ENCODE results near the gene TMEM161B.
"Not testable (repeated sequence)": the region's sequence is repeated elsewhere in the genome, so short reads cannot be mapped to it uniquely, and the experiment has no call there.

TMEM161B gene

GRCh38 chr5:88268385-88269184 is at the start of gene TMEM161B:
TMEM161B (minus strand) TSS chr5:88268845; CDS start chr5:88268723, 122 bp downstream.
- DNase-seq (ENCODE audit: low read depth) = peak; percentile 93

- DNase-seq (ENCODE audit: low read depth) = no peak
Measured at GRCh38 chr5:88304356-88304755, 35.7 kb upstream of the TMEM161B start.

GRCh38 chr5:88298425-88298824 is 29.8 kb upstream of the TMEM161B start:
- no peak for DNase-seq (ENCODE audit: low read depth)

- DNase-seq (ENCODE audit: low read depth) = no peak
Measured at GRCh38 chr5:88290801-88291200, 22.2 kb upstream of the TMEM161B start.

GRCh38 chr5:88288528-88289197 is 20.0 kb upstream of the TMEM161B start:
- DNase-seq (ENCODE audit: low read depth) = no peak

- DNase-seq (ENCODE audit: low read depth) = no peak
Measured at GRCh38 chr5:88287846-88288527, 19.3 kb upstream of the TMEM161B start.

GRCh38 chr5:88287302-88287701 is 18.7 kb upstream of the TMEM161B start:
- DNase-seq (ENCODE audit: low read depth) = no peak

- no peak for DNase-seq (ENCODE audit: low read depth)
Measured at GRCh38 chr5:88283690-88284089, 15.0 kb upstream of the TMEM161B start.

- DNase-seq (ENCODE audit: low read depth) = no peak
Measured at GRCh38 chr5:88281322-88281721, 12.7 kb upstream of the TMEM161B start.

GRCh38 chr5:88279584-88279983 is 10.9 kb upstream of the TMEM161B start:
- no peak for DNase-seq (ENCODE audit: low read depth)

- DNase-seq (ENCODE audit: low read depth) = no peak
Measured at GRCh38 chr5:88276378-88276777, 7.7 kb upstream of the TMEM161B start.

- no peak for DNase-seq (ENCODE audit: low read depth)
Measured at GRCh38 chr5:88275581-88275980, 6.9 kb upstream of the TMEM161B start.

- no peak for DNase-seq (ENCODE audit: low read depth)
Measured at GRCh38 chr5:88269222-88269771, 652 bp upstream of the TMEM161B start.

GRCh38 chr5:88264565-88264964 is 4.1 kb downstream of the TMEM161B start:
- not testable (repeated sequence) for DNase-seq (ENCODE audit: low read depth)

- DNase-seq (ENCODE audit: low read depth) = no peak
Measured at GRCh38 chr5:88263349-88263748, 5.3 kb downstream of the TMEM161B start.

- DNase-seq (ENCODE audit: low read depth) = no peak
Measured at GRCh38 chr5:88262116-88262515, 6.5 kb downstream of the TMEM161B start.

GRCh38 chr5:88258636-88259035 is 10.0 kb downstream of the TMEM161B start:
- DNase-seq (ENCODE audit: low read depth) = no peak

GRCh38 chr5:88256872-88257271 is 11.8 kb downstream of the TMEM161B start:
- DNase-seq (ENCODE audit: low read depth) = no peak

- DNase-seq (ENCODE audit: low read depth) = no peak
Measured at GRCh38 chr5:88256037-88256436, 12.6 kb downstream of the TMEM161B start.

- DNase-seq (ENCODE audit: low read depth) = no peak
Measured at GRCh38 chr5:88254320-88254719, 14.3 kb downstream of the TMEM161B start.

- DNase-seq (ENCODE audit: low read depth) = peak; percentile 2
Measured at GRCh38 chr5:88251048-88251711, 17.5 kb downstream of the TMEM161B start.

- no peak for DNase-seq (ENCODE audit: low read depth)
Measured at GRCh38 chr5:88250010-88250409, 18.6 kb downstream of the TMEM161B start.

Data from activated T-helper 9 cell treated with anti-CD3 and anti-CD28 coated beads, Interleukin-2, amount 50 U/mL, for 16 hours (primary cell).